HG02884 (cell line): ENCODE results near the gene TMEM131L.

ENCODE experiments used
- ATAC-seq: cut with Tn5 transposase; IDR thresholded peaks from one replicate; pipeline ENCODE4 v1.9.1; 2021; ENCODE audit warnings: mild to moderate bottlenecking, moderate library complexity; ENCODE audit not compliant: unreplicated experiment

The TMEM131L gene

DNA sequence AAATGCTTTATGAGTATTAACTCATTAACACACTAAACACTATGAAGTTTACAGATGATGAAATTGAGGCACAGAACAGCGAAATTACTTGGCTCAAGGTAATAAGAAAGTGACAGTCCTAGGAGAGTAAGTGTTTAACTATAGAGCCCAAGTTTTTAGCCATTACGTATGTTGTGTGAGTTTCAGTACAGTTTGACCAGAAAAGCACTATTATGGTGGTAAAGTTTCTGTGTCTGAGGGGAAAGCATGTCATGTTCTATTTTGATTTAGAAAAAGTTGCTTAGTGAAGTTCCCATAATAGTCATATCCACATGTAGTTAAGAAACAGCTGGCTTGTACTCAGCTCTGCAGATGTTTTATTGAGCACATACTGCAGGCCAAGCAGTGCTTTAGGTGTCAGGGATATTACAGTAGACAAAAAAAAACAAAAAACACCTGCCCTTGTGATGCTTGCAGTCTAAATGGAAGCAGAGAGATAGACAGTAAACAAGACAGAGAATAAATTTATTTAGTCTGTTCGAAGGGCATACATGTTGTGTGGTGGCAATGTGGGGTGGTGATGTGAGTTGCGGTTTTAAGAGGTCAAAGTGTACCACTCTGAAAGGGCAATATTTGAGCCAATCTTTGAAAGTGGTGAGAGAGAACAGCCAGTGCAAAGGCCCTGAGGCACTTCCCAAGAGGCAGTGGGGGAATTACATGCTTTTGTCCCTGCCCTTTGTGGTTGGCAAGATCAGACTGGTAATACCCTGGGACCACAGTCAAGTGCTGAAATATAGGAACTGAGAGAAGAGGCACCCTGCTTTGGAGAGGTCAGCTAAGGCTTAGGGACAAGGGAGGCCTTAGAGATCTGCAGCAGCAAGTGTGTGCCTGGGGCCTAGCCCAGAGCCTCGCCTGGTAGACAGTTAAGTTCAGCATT, 6.2 kb downstream of the TMEM131L start:
- ATAC-seq, result peak; percentile 34

DNA sequence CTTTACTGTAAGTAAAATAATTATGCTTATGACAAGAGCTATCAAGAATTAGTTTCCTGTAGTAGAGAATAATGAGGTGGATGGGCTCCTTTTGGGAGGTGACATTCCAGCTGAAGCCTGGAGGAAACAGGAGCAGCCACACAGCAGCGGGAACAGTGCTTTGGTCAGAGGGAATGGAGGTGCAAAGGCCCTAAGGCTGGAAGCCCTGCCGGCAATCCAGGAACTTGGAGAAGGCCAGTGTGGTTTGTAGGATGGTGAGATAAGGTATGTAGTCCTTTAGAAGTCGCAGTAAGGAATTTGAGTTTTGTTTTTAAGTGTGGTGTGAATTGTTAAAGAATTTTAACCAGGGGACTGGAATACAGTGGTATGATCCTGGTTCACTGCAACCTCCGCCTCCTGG, 8.1 kb downstream of the TMEM131L start:
- ATAC-seq, result no peak

DNA sequence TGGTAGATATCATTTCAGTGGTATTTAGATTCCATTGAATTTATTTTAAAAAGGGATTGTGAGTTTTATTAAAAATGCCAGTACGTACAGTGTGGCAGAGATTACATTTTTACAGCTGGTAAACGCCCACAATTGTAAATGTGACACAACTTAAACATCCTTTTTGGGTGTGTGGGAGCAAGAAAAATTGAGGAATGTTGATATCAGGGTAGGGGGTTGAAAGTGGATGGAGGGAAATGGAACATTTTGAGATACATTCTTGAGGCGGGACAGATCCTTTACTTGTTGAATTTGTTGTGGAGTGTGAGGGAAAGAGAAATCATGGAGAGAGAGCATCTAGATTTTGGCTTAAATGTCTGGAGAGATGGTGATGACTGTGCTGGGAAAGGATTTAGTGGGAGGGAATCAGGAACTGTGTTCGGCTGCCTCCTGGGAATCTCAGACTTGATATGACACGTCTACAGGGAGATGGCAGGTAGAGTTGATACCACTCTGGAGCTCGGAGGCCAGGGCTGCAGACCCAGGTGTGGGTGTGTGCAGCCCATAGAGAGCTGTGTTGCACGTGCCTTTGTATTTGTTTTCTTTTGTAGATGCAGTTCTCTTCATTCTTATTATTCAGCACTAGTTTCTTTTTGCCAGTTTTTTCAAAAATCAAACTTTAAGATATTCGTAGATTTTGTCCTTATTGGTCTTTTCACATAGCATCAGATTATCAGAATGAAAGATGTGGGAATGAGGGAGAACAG, 10.8 kb downstream of the TMEM131L start:
- no peak for ATAC-seq

DNA sequence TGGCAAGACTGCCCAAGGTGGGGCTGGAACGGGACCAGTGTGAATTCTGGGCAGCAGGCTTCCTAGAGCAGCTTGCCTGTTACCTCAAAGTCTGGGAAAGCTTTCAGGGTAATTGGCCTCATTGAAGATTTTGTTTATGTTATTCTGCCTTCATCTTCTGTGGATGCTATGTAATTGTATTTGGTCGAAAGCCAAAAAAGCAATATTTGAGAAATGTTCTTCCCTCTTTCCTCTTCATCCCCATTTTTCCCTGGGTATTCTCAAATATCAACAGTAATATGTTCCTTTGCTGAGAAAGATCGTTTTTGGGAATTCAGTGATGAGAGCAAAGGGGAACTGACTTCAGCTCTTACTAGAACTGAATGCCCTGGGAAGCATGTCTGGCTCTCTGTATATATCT, 12.9 kb downstream of the TMEM131L start:
- ATAC-seq, result no peak

DNA sequence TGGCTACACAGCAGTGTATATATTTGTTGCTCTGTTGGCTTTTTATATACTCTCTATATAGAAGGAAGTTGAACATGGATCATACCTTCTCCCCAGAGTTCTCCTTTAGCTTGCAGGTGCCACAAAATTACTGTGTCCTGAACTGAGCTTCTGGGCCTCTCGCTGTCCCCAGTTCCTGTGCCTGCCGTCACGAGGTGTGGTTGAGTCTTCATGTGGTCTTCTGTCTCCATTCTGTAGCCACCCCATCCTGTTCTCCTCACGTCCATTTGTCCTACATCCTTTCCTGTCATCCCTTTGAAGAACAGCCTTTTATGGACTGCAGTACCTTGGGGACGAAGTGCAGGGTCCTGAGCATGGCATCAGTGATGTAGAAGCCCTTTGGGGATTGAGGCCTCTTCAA, 14.5 kb downstream of the TMEM131L start:
- ATAC-seq, result no peak

DNA sequence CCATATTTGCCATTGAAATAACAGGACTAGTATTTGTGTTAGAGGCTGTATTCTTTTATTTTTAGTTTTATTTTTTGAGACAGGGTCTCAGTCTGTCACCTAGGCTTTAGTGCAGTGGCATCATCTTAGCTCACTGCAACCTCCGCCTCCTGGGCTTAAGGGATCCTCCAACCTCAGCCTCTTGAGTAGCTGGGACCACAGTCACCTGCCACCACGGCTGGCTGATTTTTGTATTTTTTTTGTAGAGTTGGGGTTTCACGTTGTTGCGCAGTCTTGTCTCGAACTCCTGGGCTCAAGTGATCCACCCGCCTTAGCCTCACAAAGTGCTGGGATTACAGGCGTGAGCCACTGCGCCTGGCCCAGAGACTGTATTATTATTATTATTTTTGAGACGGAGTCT, 15.3 kb downstream of the TMEM131L start:
- no peak for ATAC-seq

DNA sequence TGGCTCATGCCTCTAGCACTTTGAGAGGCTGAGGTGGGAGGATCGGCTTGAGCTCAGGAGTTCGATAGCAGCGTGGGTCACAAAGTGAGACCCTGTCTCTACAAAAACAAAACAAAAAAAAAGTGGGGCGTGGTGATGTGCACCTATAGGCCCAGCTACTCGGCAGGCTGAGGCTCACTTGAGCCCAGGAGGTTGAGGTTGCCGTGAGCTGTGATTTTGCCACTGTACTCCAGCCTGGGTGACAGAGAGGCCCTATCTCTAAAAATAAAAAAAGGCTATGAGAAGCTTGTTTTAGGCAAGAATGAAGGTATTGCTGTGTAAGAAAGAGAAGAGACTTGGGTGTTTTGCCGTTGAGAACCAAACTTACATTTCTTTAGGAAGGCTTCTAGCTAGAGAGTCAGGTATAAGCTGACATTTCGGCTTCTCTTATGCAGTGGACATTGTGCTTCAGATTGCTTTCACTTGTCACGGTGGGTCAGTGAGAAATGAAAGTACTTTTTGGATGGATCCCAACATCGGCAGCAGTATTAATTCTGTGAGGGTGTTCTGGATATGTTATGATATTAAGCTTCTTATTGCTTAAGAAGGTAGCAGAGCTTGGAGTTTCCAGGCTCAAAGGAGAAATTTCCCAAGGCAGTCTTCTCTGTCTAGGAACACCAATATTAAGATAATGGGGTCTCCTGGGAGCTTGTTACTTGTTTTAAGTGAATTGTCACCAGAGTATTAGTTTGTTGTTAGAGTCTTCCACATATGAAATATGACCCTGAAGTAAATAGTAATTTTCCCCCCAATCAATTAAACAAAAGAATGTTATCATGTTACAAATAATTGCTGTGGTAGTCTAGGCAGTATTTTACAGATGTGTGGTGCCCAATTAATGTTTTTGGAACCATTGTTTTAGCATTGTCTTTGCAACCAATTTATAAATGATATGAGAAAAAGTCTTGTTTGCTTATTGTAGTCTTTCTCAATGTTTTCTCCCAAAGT, 17.6 kb downstream of the TMEM131L start:
- ATAC-seq, result no peak

DNA sequence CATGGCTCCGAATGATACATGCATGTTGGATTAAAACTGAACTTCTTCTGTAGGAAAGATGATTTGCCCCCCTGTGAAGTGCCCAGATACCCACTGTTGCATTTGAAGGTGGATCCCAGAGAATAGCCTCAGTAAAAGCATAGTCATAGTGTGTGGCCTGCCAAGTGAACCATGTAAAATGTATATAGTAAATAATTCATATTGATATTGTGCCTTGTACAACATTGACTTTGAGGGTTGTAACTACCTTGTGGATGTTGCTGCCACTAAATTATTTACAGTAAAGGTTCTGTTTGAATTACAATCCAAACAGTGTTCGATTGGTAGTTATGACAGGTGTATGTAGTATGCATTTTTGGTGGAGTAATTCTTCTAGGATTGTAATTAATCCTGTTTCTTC, 19.2 kb downstream of the TMEM131L start:
- no peak for ATAC-seq

DNA sequence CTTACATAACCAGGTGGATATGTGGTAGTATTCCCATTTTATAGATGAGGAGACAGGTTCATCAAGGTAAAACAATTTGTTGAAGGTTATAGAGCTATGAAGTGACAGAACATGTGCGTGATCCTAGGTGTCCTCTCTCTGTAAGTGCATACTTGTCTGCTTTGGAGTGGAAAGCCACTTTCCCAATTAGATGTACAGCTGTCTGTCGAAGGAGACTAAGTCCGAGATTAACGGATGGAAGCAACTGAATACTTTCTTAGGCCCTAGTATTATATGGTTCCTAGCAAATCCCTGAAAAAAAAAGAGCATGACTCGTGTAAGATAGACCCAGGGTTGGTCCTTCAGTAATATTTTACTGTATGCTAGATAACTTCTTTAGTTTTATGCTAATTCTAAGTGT, 19.7 kb downstream of the TMEM131L start:
- ATAC-seq, result no peak

DNA sequence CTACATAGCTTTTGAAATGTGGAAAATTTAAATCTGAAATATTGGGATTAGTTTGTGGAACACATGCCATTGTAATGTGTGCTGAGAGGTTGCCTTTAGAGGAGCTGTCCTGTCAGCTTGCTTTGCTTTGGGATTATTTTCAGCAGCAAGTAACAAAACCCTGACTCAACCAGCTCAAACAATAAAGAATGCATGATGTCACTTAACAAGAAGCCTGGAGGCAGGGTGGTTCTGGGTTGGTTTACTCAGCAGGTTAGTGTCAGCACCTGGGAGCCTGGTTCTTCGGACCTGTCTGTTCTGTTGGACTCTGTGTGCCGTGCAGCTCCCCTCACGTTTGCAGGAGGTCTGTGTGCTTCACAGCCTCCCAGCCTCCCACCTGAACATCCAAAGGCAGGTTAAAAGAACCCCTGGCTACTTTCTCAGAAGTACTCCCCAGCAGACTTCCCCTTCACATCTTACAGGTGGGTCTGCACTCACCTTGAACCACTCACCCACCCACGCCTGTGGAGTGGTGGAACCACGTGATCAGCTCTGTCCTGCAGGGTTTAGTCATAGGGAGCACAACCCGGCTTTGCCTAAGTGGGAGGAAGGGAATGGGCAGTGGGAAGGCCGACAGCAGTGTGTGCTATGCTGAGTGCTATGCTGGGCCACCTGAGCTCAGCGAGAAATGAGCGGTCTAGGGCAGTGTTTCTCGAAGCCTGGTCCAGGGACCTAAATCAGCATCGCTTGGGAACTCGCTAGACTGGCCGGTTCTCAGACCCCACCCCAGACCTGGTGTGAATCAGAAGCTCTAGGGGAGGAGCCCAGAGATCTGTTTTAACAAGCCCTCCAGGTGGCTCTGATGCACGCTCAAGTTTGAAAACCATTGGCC, 20.4 kb downstream of the TMEM131L start:
- no peak for ATAC-seq

DNA sequence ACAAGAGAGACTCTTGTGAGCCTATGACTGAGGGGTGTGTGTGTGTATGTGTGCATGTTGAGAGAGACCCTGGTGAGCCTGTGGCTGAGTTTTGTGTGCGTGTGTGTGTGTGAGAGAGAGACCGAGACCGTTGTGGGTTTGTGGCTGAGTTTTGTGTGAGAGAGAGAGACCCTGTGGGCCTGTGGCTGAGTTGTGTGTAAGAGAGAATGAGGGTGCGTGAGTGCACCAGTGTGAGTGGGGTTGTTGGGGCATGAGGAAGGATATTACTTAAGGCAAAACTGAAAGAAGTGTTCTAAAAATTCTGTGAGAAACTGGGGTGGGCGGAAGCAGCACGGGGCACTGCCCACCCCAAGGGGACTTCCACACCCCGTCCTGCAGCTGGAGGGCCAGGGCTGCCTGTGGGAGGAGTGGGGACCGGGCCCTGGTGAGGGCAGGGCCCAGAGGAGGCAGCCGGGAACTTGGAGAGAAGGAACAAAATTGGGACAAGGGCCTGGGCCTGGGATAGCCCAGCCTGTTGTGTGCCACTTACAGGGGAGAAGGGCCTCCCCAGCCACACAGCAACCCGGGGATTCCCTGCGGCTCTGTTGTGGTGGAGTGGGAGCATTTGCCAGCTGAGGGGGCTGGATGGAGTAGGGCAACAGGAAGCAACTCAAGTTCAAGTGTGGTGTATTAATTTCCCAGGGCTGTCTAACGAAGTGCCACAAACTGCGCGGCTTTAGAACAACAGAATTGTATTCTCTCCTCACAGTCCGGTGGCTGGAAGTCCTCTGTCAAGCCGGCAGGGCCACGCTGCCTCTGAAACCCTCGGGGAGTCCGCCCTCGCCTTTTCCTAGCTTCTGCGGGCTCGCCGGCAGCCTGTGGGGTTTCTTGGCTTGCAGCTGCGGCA, 22.1 kb downstream of the TMEM131L start:
- peak; percentile 45 for ATAC-seq

DNA sequence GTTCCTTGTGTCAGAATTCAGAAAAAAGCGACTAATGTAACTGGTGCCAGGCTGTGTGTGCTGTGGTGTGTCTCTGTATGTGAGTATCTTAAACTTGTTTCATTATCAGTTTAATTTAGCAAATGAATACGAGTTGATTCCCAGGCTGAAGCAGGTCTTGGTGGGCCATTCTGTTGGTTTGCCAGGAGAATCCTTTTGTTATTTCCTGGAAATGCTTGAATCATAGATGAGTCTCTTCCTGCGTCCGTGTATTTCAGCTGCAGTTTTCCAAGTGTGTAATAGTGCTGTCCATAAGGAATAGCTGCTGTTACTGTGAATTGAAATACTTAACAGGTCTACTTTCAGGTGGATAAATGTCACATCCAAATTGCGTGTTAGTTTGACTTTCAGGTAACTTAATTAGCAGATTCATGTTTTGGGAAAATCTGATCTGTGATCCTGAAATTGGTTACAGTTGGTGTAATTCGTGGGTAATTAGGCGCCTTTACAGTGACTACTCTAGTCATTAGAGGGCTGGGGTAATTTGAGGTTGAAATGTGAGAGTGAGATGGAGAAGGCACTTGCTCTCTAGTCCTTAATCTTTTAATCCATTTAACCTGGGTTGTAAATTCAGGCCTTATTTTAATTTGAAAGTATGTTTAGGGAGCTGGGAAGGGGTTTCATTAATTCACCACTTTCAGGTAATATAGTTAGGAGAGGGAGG, 23.8 kb downstream of the TMEM131L start:
- no peak for ATAC-seq

DNA sequence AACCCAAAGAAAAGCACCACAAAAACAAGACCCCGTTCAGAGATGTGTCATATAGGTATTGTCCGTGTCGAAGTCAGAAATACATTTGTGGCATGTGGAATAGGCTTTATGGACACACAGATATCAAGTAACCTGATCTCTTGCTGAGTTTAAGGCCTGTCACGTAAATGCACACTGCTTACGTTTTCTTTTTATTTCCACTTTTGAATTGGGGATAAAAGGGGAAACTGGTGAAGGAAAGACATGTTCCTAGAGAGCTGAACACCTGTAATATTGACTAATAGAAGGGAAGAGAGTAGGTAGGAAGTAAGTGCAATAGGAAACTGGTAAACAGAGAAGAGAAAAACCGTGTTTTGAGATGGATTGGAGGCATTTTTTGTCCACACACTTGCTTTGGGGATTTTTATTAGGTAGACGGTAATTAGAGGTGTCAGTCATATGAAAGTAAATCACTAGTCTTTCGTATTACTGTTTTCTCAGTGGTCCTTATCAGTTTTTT, 24.9 kb downstream of the TMEM131L start:
- ATAC-seq, result no peak

DNA sequence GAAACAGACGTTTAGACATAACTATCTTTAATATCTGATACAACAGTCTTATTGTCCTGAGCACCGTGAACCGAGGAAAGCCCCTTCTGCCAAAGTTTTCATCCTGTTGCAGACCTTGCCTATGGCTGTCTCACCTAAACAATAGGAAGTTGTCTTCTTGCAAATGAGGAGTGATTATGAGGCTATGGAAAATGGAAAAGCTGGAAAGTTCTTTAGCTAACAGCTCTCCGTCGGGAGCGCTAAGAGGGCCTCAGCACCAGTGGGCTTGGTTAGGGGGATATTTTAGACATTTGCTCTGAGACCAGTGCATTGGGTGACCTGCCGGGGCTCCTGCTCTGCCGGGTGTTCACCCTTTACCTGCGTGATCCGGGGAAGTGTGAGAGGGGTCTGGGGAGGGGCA, 28.4 kb downstream of the TMEM131L start:
- ATAC-seq, result no peak

DNA sequence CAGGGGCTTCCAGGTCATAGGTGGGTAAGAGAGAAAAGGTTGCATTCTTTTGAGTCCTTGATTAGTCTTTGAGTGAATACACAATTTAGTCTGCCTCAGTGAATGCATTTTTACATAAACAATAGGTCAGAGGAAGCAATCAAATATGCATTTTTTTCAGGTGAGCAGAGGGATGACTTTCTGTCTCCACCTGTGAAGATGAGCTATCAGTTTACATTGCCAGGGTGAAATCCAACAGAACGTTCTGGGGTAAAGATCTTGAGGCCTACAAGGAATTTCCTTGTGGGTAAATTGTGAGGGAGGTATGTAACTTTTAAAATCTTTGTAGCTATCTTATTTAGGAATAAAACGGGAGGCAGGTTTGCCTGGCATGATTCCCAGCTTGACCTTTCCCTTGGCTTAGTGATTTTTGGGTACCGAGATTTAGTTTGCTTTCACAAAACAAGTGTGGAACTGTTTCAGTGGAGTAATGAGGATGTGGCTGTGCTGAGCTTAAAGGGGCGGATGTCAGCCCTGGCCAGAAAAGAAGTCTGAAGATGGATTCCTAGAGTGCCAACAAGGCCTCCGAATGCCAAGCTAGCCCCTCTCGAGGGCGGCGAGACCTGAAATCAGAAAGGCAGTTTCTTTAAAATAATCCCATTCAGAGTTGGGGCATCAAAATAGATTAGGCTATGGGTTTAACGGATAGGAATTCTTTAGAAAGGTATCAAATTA, 29.5 kb downstream of the TMEM131L start:
- ATAC-seq, result no peak

DNA sequence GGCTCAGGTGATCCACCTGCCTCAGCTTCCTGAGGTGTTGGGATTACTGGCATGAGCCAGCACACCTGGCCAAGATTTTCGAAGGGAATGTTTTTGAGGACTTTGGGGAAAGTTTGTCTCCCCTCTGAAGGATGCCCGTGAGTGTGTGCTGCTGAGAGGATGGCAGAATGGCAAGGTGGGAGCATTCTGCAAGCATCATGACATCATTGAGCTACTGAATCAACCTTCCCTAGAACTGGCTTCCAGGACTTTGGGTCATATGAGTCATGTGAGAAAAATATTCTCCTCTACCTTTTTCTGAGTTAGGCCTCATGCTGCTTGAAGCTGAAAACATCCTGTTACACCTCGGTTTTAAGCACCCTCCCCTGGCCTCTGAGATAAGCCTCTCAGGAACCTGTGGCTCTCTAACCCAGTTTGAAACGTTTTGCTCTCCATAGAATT, 31.0 kb downstream of the TMEM131L start:
- ATAC-seq, result peak; percentile 39
